WTC11 (cell line): ENCODE measurements around the gene TRAIP.

Experiments
- CTCF ChIP-seq: fragments of 200-600 bp; IDR thresholded peaks from 2 replicates; pipeline ENCODE4 v1.8.0; 2022; ENCODE audit warnings: antibody characterized with exemption
- ERG ChIP-seq: fragments of 250-450 bp; sonication (Bioruptor Pico); IDR thresholded peaks from 2 replicates; pipeline ENCODE4 v1.8.0; 2021; ENCODE audit warnings: mild to moderate bottlenecking
- KAT7 ChIP-seq: sonication (generic); formaldehyde crosslinking; IDR thresholded peaks from 2 replicates; pipeline ENCODE4 v1.8.1; 2023; ENCODE audit warnings: missing genetic modification reagents, mild to moderate bottlenecking, borderline replicate concordance
- MLX ChIP-seq: sonication (generic); formaldehyde crosslinking; IDR thresholded peaks from 2 replicates; pipeline ENCODE4 v1.8.1; 2023; ENCODE audit warnings: mild to moderate bottlenecking, missing genetic modification reagents, moderate library complexity
- PREB ChIP-seq: sonication (generic); formaldehyde crosslinking; IDR thresholded peaks from 2 replicates; pipeline ENCODE4 v1.8.1; 2022; ENCODE audit warnings: mild to moderate bottlenecking, missing genetic modification reagents, moderate library complexity, borderline replicate concordance
- TCF7 ChIP-seq: sonication (generic); formaldehyde crosslinking; IDR thresholded peaks from 2 replicates; pipeline ENCODE4 v1.8.0; 2022; ENCODE audit warnings: mild to moderate bottlenecking, low read depth, missing genetic modification reagents, moderate library complexity
- USF1 ChIP-seq: sonication (generic); formaldehyde crosslinking; IDR thresholded peaks from 2 replicates; pipeline ENCODE4 v1.8.0; 2022; ENCODE audit warnings: mild to moderate bottlenecking, missing genetic modification reagents
- ZBTB21 ChIP-seq: sonication (generic); formaldehyde crosslinking; IDR thresholded peaks from 2 replicates; pipeline ENCODE4 v1.8.1; 2023; ENCODE audit warnings: mild to moderate bottlenecking, missing genetic modification reagents, borderline replicate concordance

GRCh38 chr3:49867871-49868321 lies 11.5 kb upstream of the TRAIP start:
- TF ChIP-seq KAT7 (no peak), MLX (CRISPR knock-in tag) (no peak), CTCF (no peak), PREB (CRISPR knock-in tag) (no peak), USF1 (CRISPR knock-in tag) (peak; percentile 64; the same call in 1 of the 2 replicates), ERG (no peak), TCF7 (CRISPR knock-in tag) (no peak), ZBTB21 (CRISPR knock-in tag) (no peak)
